Measurements from ENCODE around the gene DNAH11. TPM values are rescaled to one million over a fixed set of nuclear protein-coding genes. Genes with fewer than 3 reads are reported as not detected.

DNAH11 gene
- total RNA-seq, 1 experiment from 2014 or later, result 0.39 TPM

- TF ChIP-seq CTCF (IDR thresholded peaks at IDR 0.05 in 2 of 3, conservative IDR thresholded peaks at IDR 0.05 in 1 of 3; ENCODE audit: borderline replicate concordance in 1 of 3, insufficient read depth in 1 of 3, low read depth in 2 of 3, low read length in 2 of 3) (no peak), SRF (IDR thresholded peaks at IDR 0.05; ENCODE audit: low read depth) (no peak), SIN3A (IDR thresholded peaks at IDR 0.05; ENCODE audit: low read depth) (no peak), ATF3 (IDR thresholded peaks at IDR 0.05) (no peak), SP1 (IDR thresholded peaks at IDR 0.05; ENCODE audit: low read depth) (no peak), ZNF274 (IDR thresholded peaks at IDR 0.05; ENCODE audit: low read depth, low read length) (no peak), EZH2phosphoT487 (IDR thresholded peaks at IDR 0.05; ENCODE audit: borderline replicate concordance) (no peak), CEBPB (IDR thresholded peaks at IDR 0.05; ENCODE audit: low read depth) (no peak), POLR2AphosphoS5 (IDR thresholded peaks at IDR 0.05; ENCODE audit: low read depth, low read length) (no peak), MAX (IDR thresholded peaks at IDR 0.05) (no peak)
Measured at GRCh38 chr7:21656796-21657195, 114.0 kb downstream of the DNAH11 start (continued).

GRCh38 chr7:21670496-21670895, 127.7 kb downstream of the DNAH11 start:
- no peaks in the 10 kb centered on the region for H3K9me3 ChIP-seq (ENCODE audit: control insufficient read depth in 1 of 2, insufficient read depth in 1 of 2, low read depth in 1 of 2, low read length in 2 of 2)

More at GRCh38 chr7:21670496-21670895, 127.7 kb downstream of the DNAH11 start:
- no peak overlapping the region for H3K9ac ChIP-seq (ENCODE audit: low read length)
- no peak overlapping the region for H3K4me3 ChIP-seq (replicated peaks in 1 of 2; ENCODE audit: low read depth in 1 of 2, low read length in 2 of 2)
- no peak for TF ChIP-seq CBX3 (IDR thresholded peaks at IDR 0.05; ENCODE audit: low read depth)
- no peak for TF ChIP-seq TCF7L2 (IDR thresholded peaks at IDR 0.05; ENCODE audit: borderline replicate concordance, extremely low read depth, insufficient read depth, insufficient read length)
- TF ChIP-seq ELF1 (IDR thresholded peaks at IDR 0.05; ENCODE audit: borderline replicate concordance, low read depth), result no peak
- no peak for TF ChIP-seq ZFX (IDR thresholded peaks at IDR 0.05)
- TF ChIP-seq JUND (IDR thresholded peaks at IDR 0.05), result no peak
- TF ChIP-seq MAX (IDR thresholded peaks at IDR 0.05), result no peak
- no peak for TF ChIP-seq CTCF (IDR thresholded peaks at IDR 0.05 in 2 of 3, conservative IDR thresholded peaks at IDR 0.05 in 1 of 3; ENCODE audit: borderline replicate concordance in 1 of 3, insufficient read depth in 1 of 3, low read depth in 2 of 3, low read length in 2 of 3)
- no peak for TF ChIP-seq ZBTB33 (IDR thresholded peaks at IDR 0.05; ENCODE audit: extremely low read depth, insufficient replicate concordance, low read length)
- no peak for TF ChIP-seq POLR2AphosphoS5 (IDR thresholded peaks at IDR 0.05; ENCODE audit: low read depth, low read length)
- TF ChIP-seq RAD21 (IDR thresholded peaks at IDR 0.05; ENCODE audit: low read depth), result no peak
- no peak for TF ChIP-seq SRF (IDR thresholded peaks at IDR 0.05; ENCODE audit: low read depth)
- no peak for TF ChIP-seq POLR2A (IDR thresholded peaks at IDR 0.05; ENCODE audit: borderline replicate concordance, extremely low read depth, insufficient read depth, insufficient read length)
- no peak for TF ChIP-seq EGR1 (IDR thresholded peaks at IDR 0.05; ENCODE audit: low read depth)
- TF ChIP-seq EZH2phosphoT487 (IDR thresholded peaks at IDR 0.05; ENCODE audit: borderline replicate concordance), result no peak
- no peaks in the 10 kb centered on the region for H3K36me3 ChIP-seq (ENCODE audit: control insufficient read depth in 1 of 2, insufficient read depth in 2 of 2, low read length in 2 of 2)
- no TSS peak for BruUV-seq (replicated peaks)
- no peak overlapping the region for H2AFZ ChIP-seq (ENCODE audit: low read depth, low read length, poor library complexity, severe bottlenecking)
- POLR2A ChIA-PET, result no interaction called here
- no peaks in the 10 kb centered on the region for H4K20me1 ChIP-seq (ENCODE audit: insufficient read depth)
- no peak overlapping the region for H3K27ac ChIP-seq (ENCODE audit: low read depth, low read length)
- no peak for ATAC-seq
- RAD21 ChIA-PET (ENCODE audit: low non-redundant PET in 1 of 2, low total read pairs in 2 of 2, uncharacterized antibody in 2 of 2, unreplicated experiment in 2 of 2), result no interaction called here
- no peaks in the 10 kb centered on the region for H3K79me2 ChIP-seq (ENCODE audit: insufficient read depth, low read length)
- intact Hi-C loops (cut with micrococcal nuclease), result no loop called here
- H3K4me1 ChIP-seq (ENCODE audit: control insufficient read depth in 1 of 2, insufficient read depth in 2 of 2, low read length in 2 of 2), result no peaks in the 10 kb centered on the region
- CTCF ChIA-PET, result no interaction called here
- DNase-seq (ENCODE audit: low read depth, low spot score), result no peak
- H3K27me3 ChIP-seq (ENCODE audit: insufficient read depth, low read length), result no peaks in the 10 kb centered on the region
- H3K4me2 ChIP-seq (ENCODE audit: low read length), result no peak overlapping the region
- no peaks in the 10 kb centered on the region for H3K9me2 ChIP-seq (ENCODE audit: insufficient read depth)

Measured in HCT116 (cell line).